ENCODE measurements around the gene SDF4.

Gene SDF4

GRCh38 chr1:1270813-1271212, 39.0 kb upstream of the SDF4 start (continued):
- TF ChIP-seq ZNF18 (tag by site-specific recombination; IDR thresholded peaks at IDR 0.05), result no peak
- no peak for TF ChIP-seq GFI1B (tag by site-specific recombination; IDR thresholded peaks at IDR 0.05)
- TF ChIP-seq ZNF473 (tag by site-specific recombination; IDR thresholded peaks at IDR 0.05), result no peak
- TF ChIP-seq GLIS1 (tag by site-specific recombination; IDR thresholded peaks at IDR 0.05), result peak; percentile 89
- TF ChIP-seq ZNF501 (tag by site-specific recombination; IDR thresholded peaks at IDR 0.05), result no peak
- no peak for TF ChIP-seq ZNF10 (tag by site-specific recombination; IDR thresholded peaks at IDR 0.05)
- TF ChIP-seq ZSCAN18 (tag by site-specific recombination; IDR thresholded peaks at IDR 0.05), result no peak
- no peak for TF ChIP-seq ZNF791 (tag by site-specific recombination; IDR thresholded peaks at IDR 0.05)
- no peak for TF ChIP-seq ZBTB17 (tag by site-specific recombination; IDR thresholded peaks at IDR 0.05)
- no peak for TF ChIP-seq MYNN (tag by site-specific recombination; IDR thresholded peaks at IDR 0.05; ENCODE audit: borderline replicate concordance)

- TF ChIP-seq OVOL3 (tag by site-specific recombination; IDR thresholded peaks at IDR 0.05) (no peak), ZNF132 (tag by site-specific recombination; IDR thresholded peaks at IDR 0.05; ENCODE audit: borderline replicate concordance) (no peak), ZNF600 (tag by site-specific recombination; IDR thresholded peaks at IDR 0.05) (no peak), ZNF585B (tag by site-specific recombination; IDR thresholded peaks at IDR 0.05) (no peak)
- H3K27ac ChIP-seq (ENCODE audit: extremely low read depth, low read depth, low read length), result no peak overlapping the region
- peaks cover 7 to 86% of the 10 kb centered on the region in 2 experiments; a peak in 2 of 3 replicates for H3K36me3 ChIP-seq (ENCODE audit: control insufficient read depth in 2 of 2, insufficient read depth in 1 of 2, low read length in 2 of 2)
- no peaks in the 10 kb centered on the region for H3K9me3 ChIP-seq (ENCODE audit: control insufficient read depth, insufficient read depth, low read depth, low read length)
- H3K4me3 ChIP-seq (ENCODE audit: low read depth, low read length), result no peak overlapping the region
- H3K4me1 ChIP-seq (ENCODE audit: control insufficient read depth, insufficient read depth, low read length), result 0 out of 2 replicates have a peak, but pooled peaks cover 4% of the 10 kb centered on the region
- ChIA-PET POLR2A (interaction anchor here (1.2 kb wide), 1 partner anchor 9 kb away, joined by 3 read pairs; no protein-coding TSS in a partner anchor), CTCF (interaction anchor here (1.1 kb wide), 1 partner anchor 53 kb away, joined by 3 read pairs; no protein-coding TSS in a partner anchor)
Observed at GRCh38 chr1:1268284-1268682, 36.5 kb upstream of the SDF4 start.

- CTCF ChIA-PET, result interaction anchor here (0.6 to 1.1 kb wide), 2 partner anchors 10 to 53 kb away, joined by 3 read pairs; no protein-coding TSS in a partner anchor
Observed at GRCh38 chr1:1267488-1268283, 35.9 kb upstream of the SDF4 start.

More at GRCh38 chr1:1267488-1268283, 35.9 kb upstream of the SDF4 start:
- Histone ChIP-seq H3K4me1 (ENCODE audit: control insufficient read depth, insufficient read depth, low read length) (0 out of 2 replicates have a peak, but pooled peaks cover 4% of the 10 kb centered on the region), H3K9me3 (ENCODE audit: control insufficient read depth, insufficient read depth, low read depth, low read length) (no peaks in the 10 kb centered on the region), H3K27ac (ENCODE audit: extremely low read depth, low read depth, low read length) (no peak overlapping the region), H3K4me3 (ENCODE audit: low read depth, low read length) (no peak overlapping the region), H3K36me3 (ENCODE audit: control insufficient read depth in 2 of 2, insufficient read depth in 1 of 2, low read length in 2 of 2) (peaks cover 7 to 92% of the 10 kb centered on the region in 2 experiments; a peak in 2 of 3 replicates)
- POLR2A ChIA-PET, result interaction anchor here (1.2 kb wide), 1 partner anchor 10 kb away, joined by 3 read pairs; no protein-coding TSS in a partner anchor
- no peak for TF ChIP-seq ZBTB17 (tag by site-specific recombination; IDR thresholded peaks at IDR 0.05)
- no peak for TF ChIP-seq ZNF626 (tag by site-specific recombination; IDR thresholded peaks at IDR 0.05)
- TF ChIP-seq ZNF549 (tag by site-specific recombination; IDR thresholded peaks at IDR 0.05), result no peak
- no peak for TF ChIP-seq SALL2 (tag by site-specific recombination; IDR thresholded peaks at IDR 0.05; ENCODE audit: borderline replicate concordance)
- no peak for TF ChIP-seq HOXA7 (CRISPR knock-in tag; IDR thresholded peaks at IDR 0.05; ENCODE audit: borderline replicate concordance)
- TF ChIP-seq ZNF529 (tag by site-specific recombination; IDR thresholded peaks at IDR 0.05; ENCODE audit: insufficient replicate concordance), result no peak
- TF ChIP-seq ZNF19 (tag by site-specific recombination; IDR thresholded peaks at IDR 0.05; ENCODE audit: low read depth), result no peak
- TF ChIP-seq ZNF221 (tag by site-specific recombination; IDR thresholded peaks at IDR 0.05; ENCODE audit: borderline replicate concordance), result no peak
- no peak for TF ChIP-seq ZNF558 (tag by site-specific recombination; IDR thresholded peaks at IDR 0.05)
- no peak for TF ChIP-seq ZNF341 (tag by site-specific recombination; IDR thresholded peaks at IDR 0.05; ENCODE audit: low read depth)
